ENCODE measurements around the gene CKAP2L.

- no peak for TF ChIP-seq CTCF (IDR thresholded peaks at IDR 0.05)
- no peak for TF ChIP-seq POLR2A (IDR thresholded peaks at IDR 0.05)
- no peak for TF ChIP-seq POLR2AphosphoS5 (IDR thresholded peaks at IDR 0.05)
- TF ChIP-seq EP300 (IDR thresholded peaks at IDR 0.05; ENCODE audit: low read depth) = no peak
These were observed 71.5 kb downstream of the CKAP2L start for GRCh38 chr2:112692918-112693317.
